ENCODE results near the gene DIS3L2.
"Not testable (repeated sequence)": the region's sequence is repeated elsewhere in the genome, so short reads cannot be mapped to it uniquely, and the experiment has no call there.

DIS3L2 gene

GRCh38 chr2:232378735-232379151, 417.2 kb downstream of the DIS3L2 start, which contains the start of gene ALPP:
ALPP (plus strand) TSS chr2:232378751; CDS start chr2:232378803, 52 bp downstream.
- DNase-seq: not testable (repeated sequence)

DNA sequence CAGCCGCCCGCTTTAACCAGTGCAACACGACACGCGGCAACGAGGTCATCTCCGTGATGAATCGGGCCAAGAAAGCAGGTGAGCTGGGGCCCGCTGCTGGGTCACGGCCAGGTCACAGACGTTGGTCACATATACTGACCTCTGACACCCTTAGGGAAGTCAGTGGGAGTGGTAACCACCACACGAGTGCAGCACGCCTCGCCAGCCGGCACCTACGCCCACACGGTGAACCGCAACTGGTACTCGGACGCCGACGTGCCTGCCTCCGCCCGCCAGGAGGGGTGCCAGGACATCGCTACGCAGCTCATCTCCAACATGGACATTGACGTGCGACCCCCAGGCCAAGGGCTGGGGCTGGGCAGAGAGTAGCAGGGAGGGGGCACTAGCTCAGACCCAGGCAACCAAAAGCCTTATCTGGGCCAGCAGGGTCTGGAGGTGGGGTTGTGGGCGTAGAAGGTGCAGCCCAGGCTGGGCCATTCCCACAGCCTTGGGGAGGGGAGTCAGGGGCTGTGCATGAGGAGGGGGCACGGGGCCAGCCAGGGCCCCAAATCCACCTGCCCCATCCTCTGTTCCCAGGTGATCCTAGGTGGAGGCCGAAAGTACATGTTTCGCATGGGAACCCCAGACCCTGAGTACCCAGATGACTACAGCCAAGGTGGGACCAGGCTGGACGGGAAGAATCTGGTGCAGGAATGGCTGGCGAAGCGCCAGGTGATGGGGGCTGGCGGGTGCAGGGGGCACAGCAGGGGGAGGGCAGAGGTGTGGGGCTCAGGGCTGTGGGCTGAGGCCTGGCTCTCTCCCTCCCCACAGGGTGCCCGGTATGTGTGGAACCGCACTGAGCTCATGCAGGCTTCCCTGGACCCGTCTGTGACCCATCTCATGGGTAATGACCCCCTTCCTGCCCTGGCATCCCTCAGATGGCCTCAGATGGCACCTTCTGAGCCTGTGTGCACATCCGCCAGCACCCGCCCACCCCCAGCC, 418.4 kb downstream of the DIS3L2 start:
- DNase-seq: not testable (repeated sequence)

DNA sequence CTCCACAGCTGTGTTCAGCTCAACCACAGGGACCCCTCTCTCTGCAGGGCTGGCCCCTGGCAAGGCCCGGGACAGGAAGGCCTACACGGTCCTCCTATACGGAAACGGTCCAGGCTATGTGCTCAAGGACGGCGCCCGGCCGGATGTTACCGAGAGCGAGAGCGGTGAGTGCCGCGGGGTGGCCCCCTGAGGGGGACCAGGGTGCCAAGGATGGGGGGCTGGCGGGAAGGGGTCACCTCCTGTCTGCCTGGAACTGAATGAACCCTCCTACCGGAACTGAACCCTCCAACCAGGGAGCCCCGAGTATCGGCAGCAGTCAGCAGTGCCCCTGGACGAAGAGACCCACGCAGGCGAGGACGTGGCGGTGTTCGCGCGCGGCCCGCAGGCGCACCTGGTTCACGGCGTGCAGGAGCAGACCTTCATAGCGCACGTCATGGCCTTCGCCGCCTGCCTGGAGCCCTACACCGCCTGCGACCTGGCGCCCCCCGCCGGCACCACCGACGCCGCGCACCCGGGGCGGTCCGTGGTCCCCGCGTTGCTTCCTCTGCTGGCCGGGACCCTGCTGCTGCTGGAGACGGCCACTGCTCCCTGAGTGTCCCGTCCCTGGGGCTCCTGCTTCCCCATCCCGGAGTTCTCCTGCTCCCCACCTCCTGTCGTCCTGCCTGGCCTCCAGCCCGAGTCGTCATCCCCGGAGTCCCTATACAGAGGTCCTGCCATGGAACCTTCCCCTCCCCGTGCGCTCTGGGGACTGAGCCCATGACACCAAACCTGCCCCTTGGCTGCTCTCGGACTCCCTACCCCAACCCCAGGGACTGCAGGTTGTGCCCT, 419.9 kb downstream of the DIS3L2 start:
- DNase-seq: not testable (repeated sequence)

DNA sequence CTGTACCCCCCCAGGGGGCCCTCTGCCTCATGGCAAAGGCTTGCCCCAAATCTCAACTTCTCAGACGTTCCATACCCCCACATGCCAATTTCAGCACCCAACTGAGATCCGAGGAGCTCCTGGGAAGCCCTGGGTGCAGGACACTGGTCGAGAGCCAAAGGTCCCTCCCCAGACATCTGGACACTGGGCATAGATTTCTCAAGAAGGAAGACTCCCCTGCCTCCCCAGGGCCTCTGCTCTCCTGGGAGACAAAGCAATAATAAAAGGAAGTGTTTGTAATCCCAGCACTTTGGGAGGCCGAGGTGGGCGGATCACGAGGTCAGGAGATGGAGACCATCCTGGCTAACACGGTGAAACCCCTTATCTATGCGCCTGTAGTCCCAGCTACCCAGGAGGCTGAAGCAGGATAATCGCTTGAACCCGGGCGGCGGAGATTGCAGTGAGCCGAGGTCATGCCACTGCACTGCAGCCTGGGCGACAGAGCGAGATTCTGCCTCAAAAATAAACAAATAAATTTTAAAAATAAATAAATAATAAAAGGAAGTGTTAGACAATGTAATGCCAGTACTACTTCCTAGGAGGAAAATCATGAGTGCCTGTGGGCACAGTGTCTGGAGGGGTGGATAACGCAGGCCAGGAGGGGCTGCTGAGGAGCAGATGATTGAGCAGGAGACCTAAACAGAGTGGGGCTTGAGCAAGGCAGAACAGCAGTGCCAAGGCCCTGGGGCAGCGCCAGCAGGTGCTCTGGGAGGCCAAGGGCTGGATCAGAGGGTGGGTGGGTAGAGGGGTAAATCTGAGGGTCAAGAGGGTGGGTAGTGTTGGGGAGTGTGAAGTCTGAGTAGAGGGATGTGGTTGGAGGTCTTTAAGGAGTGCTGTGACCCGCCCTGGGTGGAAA, 421.1 kb downstream of the DIS3L2 start:
- DNase-seq: no peak

GRCh38 chr2:232384466-232384865, 423.0 kb downstream of the DIS3L2 start:
- DNase-seq: no peak

DNA sequence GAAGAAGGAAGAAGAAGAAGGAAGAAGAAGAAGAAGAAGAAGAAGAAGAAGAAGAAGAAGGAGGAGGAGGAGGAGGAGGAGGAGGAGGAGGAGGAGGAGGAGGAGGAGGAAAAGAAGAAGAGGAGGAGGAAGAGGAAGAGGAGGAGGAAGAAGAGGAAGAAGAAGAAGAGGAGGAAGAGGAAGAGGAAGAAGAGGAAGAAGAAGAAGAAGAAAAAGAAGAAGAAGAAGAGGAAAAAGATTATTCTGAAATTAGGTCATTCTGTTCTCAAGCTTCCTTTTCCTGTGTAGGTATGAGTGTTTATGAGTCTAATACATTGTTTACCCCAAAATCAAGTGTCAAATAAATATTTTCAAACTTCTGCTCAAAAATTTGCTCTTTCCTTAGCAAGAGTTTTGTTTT, 423.5 kb downstream of the DIS3L2 start:
- DNase-seq: not testable (repeated sequence)

GRCh38 chr2:232385660-232386489, 424.4 kb downstream of the DIS3L2 start:
- no peak for DNase-seq

GRCh38 chr2:232386490-232386739, 424.9 kb downstream of the DIS3L2 start:
- no peak for DNase-seq
